HepG2 (cell line): ENCODE measurements around the gene CCDC174. TPM values are rescaled to one million over a fixed set of nuclear protein-coding genes. Genes with fewer than 3 reads are reported as not detected.

Experiments
- EP300 ChIP-seq, 3 experiments: sonication (generic) in 1 of 3; formaldehyde crosslinking in 1 of 3; IDR thresholded peaks; 2 replicates each; pipeline versions ENCODE4 v1.5.1 to v1.6.1; 2011 to 2020; ENCODE audit warnings: low read depth in 2 of 3, low read length in 2 of 3, borderline replicate concordance in 1 of 3, improper control_type of control experiment in 1 of 3, mild to moderate bottlenecking in 1 of 3, missing genetic modification reagents in 1 of 3, moderate library complexity in 1 of 3
- GATA4 ChIP-seq: sonication (generic); IDR thresholded peaks from 2 replicates; pipeline ENCODE4 v1.6.1; 2016; ENCODE audit warnings: antibody characterized with exemption, low read depth, borderline replicate concordance
- IKZF5 ChIP-seq: IDR thresholded peaks from 2 replicates; pipeline ENCODE4 v1.6.1; 2018; ENCODE audit warnings: missing genetic modification reagents, mild to moderate bottlenecking, missing compliant biosample characterization
- NFRKB ChIP-seq: fragments of 450-650 bp; IDR thresholded peaks from 2 replicates; pipeline ENCODE4 v1.6.1; 2017
- SKIL ChIP-seq: sonication (generic); formaldehyde crosslinking; IDR thresholded peaks from 2 replicates; pipeline ENCODE4 v1.8.0; 2022; ENCODE audit warnings: missing genetic modification reagents, mild to moderate bottlenecking, moderate library complexity, borderline replicate concordance
- TBL1XR1 ChIP-seq: fragments of 150-350 bp; IDR thresholded peaks from 2 replicates; pipeline ENCODE4 v1.6.1; 2014; ENCODE audit warnings: borderline replicate concordance, low read length; ENCODE audit not compliant: partially characterized antibody
- ZFP82 ChIP-seq: sonication (generic); formaldehyde crosslinking; IDR thresholded peaks from 2 replicates; pipeline ENCODE4 v1.5.1; 2020; ENCODE audit warnings: mild to moderate bottlenecking, missing genetic modification reagents, borderline replicate concordance
- ZNF350 ChIP-seq: sonication (generic); formaldehyde crosslinking; IDR thresholded peaks from 2 replicates; pipeline ENCODE4 v1.4.0; 2020; ENCODE audit warnings: mild to moderate bottlenecking, low read depth, missing genetic modification reagents, borderline replicate concordance
- ZNF724P ChIP-seq: sonication (generic); formaldehyde crosslinking; IDR thresholded peaks from 2 replicates; pipeline ENCODE4 v1.8.0; 2022; ENCODE audit warnings: missing genetic modification reagents, borderline replicate concordance
- ZNF740 ChIP-seq: sonication (generic); formaldehyde crosslinking; IDR thresholded peaks from 2 replicates; pipeline ENCODE4 v1.4.0; 2020; ENCODE audit warnings: missing genetic modification reagents
- ZNF777 ChIP-seq: sonication (generic); formaldehyde crosslinking; IDR thresholded peaks from 2 replicates; pipeline ENCODE4 v1.4.0; 2020; ENCODE audit warnings: missing genetic modification reagents
- ZNF782 ChIP-seq: sonication (generic); formaldehyde crosslinking; IDR thresholded peaks from 2 replicates; pipeline ENCODE4 v1.4.0; 2020; ENCODE audit warnings: missing genetic modification reagents, mild to moderate bottlenecking, borderline replicate concordance
- ZSCAN5A ChIP-seq: sonication (generic); formaldehyde crosslinking; IDR thresholded peaks from 2 replicates; pipeline ENCODE4 v1.8.0; 2022; ENCODE audit warnings: mild to moderate bottlenecking, missing genetic modification reagents, borderline replicate concordance
- polyA plus RNA-seq, 8 experiments: library from polyadenylated mRNA; depleted of rRNA in 3 of 8; stranded (reverse) in 7 of 8; unstranded in 1 of 8; fragments of >200 nt; fragmentation: Illumina TruSeq in 4 of 8; extraction: Trizol in 4 of 8; gene quantifications; 2 replicates each; pipeline versions ENCODE4 v1.2.1 to v1.2.3, GENCODE V29; 2011 to 2016; ENCODE audit warnings: low read depth in 4 of 8, missing spikeins in 1 of 8, mixed read lengths in 1 of 8; ENCODE audit not compliant: insufficient read depth in 1 of 8
- total RNA-seq, 5 experiments: library from RNA; depleted of rRNA; stranded (reverse); fragments of >200 nt; fragmentation: Illumina TruSeq; extraction: Trizol; gene quantifications; 2 replicates each; pipeline ENCODE4 v1.2.3, GENCODE V29; 2016; ENCODE audit warnings: low read depth in 1 of 5
- TF ChIP-seq, protein P1 (sequence below): sonication (generic); formaldehyde crosslinking; IDR thresholded peaks from 2 replicates; pipeline ENCODE4 v1.4.0; 2020; ENCODE audit warnings: mild to moderate bottlenecking, missing genetic modification reagents
- TF ChIP-seq, protein P2 (sequence below): sonication (generic); formaldehyde crosslinking; IDR thresholded peaks from 2 replicates; pipeline ENCODE4 v1.5.1; 2020; ENCODE audit warnings: mild to moderate bottlenecking, missing genetic modification reagents, moderate library complexity
- TF ChIP-seq, protein P3 (sequence below): sonication (generic); formaldehyde crosslinking; IDR thresholded peaks from 2 replicates; pipeline ENCODE4 v1.5.1; 2020; ENCODE audit warnings: mild to moderate bottlenecking, missing genetic modification reagents, moderate library complexity

The CCDC174 gene
- total and polyA plus RNA-seq, 2 of the 13 experiments (the other 11 are each of a cell fraction or from before 2014, with no cell fraction given), result 5.4 to 11.0 TPM

DNA sequence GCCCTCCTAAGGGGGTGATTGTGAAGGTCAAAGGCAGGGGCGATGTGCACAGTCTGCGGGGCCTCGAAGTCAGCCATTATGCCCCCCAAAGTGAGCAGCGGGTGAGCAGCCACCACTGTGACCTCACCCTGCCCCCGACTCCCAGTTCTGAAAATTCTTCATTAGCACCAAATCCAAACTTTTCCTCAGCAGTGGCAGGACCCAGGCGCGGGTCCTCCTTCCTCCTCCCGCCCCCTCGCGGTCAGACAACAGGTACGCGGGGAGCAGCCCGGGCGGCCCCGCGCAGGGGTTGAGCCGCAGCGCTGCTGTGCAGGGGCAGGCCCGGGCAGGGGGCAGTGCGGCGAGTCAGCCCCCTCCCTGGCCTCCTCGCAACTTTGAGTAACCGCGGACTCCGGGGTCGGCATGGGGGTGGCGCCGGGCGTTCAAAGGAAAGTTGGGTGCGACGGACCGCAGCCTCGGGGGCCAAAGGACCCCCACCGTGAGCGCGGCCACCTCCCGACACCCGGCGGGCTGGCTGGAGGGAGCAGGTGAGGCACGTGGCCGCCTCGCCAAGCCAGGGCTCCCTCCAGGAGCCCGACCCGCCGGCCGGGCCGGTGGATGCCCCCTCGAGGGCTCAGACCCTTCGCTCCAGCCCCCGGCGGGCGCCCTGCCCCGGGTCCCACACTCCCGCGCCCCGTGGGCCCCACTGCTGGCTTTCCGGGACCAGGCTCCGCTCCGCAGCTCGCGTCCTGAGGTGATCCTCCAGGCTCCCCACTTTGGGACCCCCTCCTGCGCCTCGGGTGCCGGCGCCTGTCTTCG, 49.4 kb upstream of the CCDC174 start (continued):
- no peak for TF ChIP-seq GATA4
- TF ChIP-seq, protein P1, sequence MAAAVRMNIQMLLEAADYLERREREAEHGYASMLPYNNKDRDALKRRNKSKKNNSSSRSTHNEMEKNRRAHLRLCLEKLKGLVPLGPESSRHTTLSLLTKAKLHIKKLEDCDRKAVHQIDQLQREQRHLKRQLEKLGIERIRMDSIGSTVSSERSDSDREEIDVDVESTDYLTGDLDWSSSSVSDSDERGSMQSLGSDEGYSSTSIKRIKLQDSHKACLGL (CRISPR knock-in tag), result no peak
- TF ChIP-seq ZNF740 (CRISPR knock-in tag), result no peak
- TF ChIP-seq ZSCAN5A (CRISPR knock-in tag), result no peak
- TF ChIP-seq ZNF777 (CRISPR knock-in tag), result peak; percentile 76
- TF ChIP-seq ZNF782 (CRISPR knock-in tag), result no peak
- TF ChIP-seq IKZF5 (CRISPR knock-in tag), result no peak
- no peak for TF ChIP-seq EP300 (IDR thresholded peaks at IDR 0.05; ENCODE audit: low read depth in 2 of 2, low read length in 2 of 2)
- TF ChIP-seq EP300 (CRISPR knock-in tag; IDR thresholded peaks at IDR 0.05; ENCODE audit: borderline replicate concordance), result no peak
- TF ChIP-seq NFRKB, result no peak
- no peak for TF ChIP-seq ZFP82
- TF ChIP-seq TBL1XR1, result no peak
- TF ChIP-seq ZNF724P (CRISPR knock-in tag), result no peak
- TF ChIP-seq, protein P2, sequence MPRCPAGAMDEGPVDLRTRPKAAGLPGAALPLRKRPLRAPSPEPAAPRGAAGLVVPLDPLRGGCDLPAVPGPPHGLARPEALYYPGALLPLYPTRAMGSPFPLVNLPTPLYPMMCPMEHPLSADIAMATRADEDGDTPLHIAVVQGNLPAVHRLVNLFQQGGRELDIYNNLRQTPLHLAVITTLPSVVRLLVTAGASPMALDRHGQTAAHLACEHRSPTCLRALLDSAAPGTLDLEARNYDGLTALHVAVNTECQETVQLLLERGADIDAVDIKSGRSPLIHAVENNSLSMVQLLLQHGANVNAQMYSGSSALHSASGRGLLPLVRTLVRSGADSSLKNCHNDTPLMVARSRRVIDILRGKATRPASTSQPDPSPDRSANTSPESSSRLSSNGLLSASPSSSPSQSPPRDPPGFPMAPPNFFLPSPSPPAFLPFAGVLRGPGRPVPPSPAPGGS (CRISPR knock-in tag), result no peak
- TF ChIP-seq, protein P3, sequence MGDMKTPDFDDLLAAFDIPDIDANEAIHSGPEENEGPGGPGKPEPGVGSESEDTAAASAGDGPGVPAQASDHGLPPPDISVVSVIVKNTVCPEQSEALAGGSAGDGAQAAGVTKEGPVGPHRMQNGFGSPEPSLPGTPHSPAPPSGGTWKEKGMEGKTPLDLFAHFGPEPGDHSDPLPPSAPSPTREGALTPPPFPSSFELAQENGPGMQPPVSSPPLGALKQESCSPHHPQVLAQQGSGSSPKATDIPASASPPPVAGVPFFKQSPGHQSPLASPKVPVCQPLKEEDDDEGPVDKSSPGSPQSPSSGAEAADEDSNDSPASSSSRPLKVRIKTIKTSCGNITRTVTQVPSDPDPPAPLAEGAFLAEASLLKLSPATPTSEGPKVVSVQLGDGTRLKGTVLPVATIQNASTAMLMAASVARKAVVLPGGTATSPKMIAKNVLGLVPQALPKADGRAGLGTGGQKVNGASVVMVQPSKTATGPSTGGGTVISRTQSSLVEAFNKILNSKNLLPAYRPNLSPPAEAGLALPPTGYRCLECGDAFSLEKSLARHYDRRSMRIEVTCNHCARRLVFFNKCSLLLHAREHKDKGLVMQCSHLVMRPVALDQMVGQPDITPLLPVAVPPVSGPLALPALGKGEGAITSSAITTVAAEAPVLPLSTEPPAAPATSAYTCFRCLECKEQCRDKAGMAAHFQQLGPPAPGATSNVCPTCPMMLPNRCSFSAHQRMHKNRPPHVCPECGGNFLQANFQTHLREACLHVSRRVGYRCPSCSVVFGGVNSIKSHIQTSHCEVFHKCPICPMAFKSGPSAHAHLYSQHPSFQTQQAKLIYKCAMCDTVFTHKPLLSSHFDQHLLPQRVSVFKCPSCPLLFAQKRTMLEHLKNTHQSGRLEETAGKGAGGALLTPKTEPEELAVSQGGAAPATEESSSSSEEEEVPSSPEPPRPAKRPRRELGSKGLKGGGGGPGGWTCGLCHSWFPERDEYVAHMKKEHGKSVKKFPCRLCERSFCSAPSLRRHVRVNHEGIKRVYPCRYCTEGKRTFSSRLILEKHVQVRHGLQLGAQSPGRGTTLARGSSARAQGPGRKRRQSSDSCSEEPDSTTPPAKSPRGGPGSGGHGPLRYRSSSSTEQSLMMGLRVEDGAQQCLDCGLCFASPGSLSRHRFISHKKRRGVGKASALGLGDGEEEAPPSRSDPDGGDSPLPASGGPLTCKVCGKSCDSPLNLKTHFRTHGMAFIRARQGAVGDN (CRISPR knock-in tag), result peak; percentile 42; the same call in 1 of the 2 replicates
- no peak for TF ChIP-seq SKIL (CRISPR knock-in tag)
- no peak for TF ChIP-seq ZNF350 (CRISPR knock-in tag)
